ENCODE measurements around the gene IL20RA. TPM values are rescaled to one million over a fixed set of nuclear protein-coding genes. Genes with fewer than 3 reads are reported as not detected.

IL20RA gene
- total and polyA plus RNA-seq, 2 of the 13 experiments (the other 11 are each of a cell fraction or from before 2014, with no cell fraction given) = not detected

GRCh38 chr6:136985502-136985901 is 59.3 kb downstream of the IL20RA start:
- ChIA-PET CTCF (ENCODE audit: low intra/inter-chr PET ratio, low total read pairs) (no interaction called here), POLR2A (no interaction called here)
- WGBS (ENCODE audit: low lambda C conversion rate) = 19% methylated on average over 5 of the region's 5 CpGs
- no TSS peak for BruUV-seq (replicated peaks)
- Histone ChIP-seq H3K4me3 (replicated peaks in 1 of 3; ENCODE audit: insufficient read depth in 1 of 3, low read depth in 2 of 3, low read length in 3 of 3) (no peak overlapping the region), H2AFZ (ENCODE audit: low read length) (no peak overlapping the region), H3K36me3 (replicated peaks in 1 of 2; ENCODE audit: control insufficient read depth in 1 of 2, insufficient read depth in 2 of 2, low read length in 2 of 2) (no peaks in the 10 kb centered on the region), H3K27ac (ENCODE audit: extremely low read length, insufficient read depth, low read length) (no peak overlapping the region), H3K9me3 (ENCODE audit: low read length) (no peaks in the 10 kb centered on the region), H3K4me2 (ENCODE audit: low read depth, low read length) (no peak overlapping the region), H3K27me3 (ENCODE audit: control insufficient read depth in 1 of 2, insufficient read depth in 2 of 2, low read length in 2 of 2) (peaks cover 6 to 41% of the 10 kb centered on the region in 2 experiments; a peak in 4 of 5 replicates), H3K4me1 (ENCODE audit: insufficient read depth, low read length) (no peaks in the 10 kb centered on the region), H4K20me1 (ENCODE audit: insufficient read depth, low read length) (no peaks in the 10 kb centered on the region), H3K9ac (ENCODE audit: insufficient read depth, low read depth, low read length) (no peak overlapping the region), H3K79me2 (ENCODE audit: insufficient read depth, low read length) (no peaks in the 10 kb centered on the region)
- no peak for ATAC-seq
- in situ Hi-C loops (cut with HindIII; ENCODE audit: extremely low pct_ligation_motif_present, low pct_unique_long_range_greater_than_20kb) (no loop called here), intact Hi-C loops (cut with micrococcal nuclease; ENCODE audit: unreplicated experiment) (no loop called here)
- no peak for DNase-seq (ENCODE audit: low spot score)
- TF ChIP-seq, protein P1, sequence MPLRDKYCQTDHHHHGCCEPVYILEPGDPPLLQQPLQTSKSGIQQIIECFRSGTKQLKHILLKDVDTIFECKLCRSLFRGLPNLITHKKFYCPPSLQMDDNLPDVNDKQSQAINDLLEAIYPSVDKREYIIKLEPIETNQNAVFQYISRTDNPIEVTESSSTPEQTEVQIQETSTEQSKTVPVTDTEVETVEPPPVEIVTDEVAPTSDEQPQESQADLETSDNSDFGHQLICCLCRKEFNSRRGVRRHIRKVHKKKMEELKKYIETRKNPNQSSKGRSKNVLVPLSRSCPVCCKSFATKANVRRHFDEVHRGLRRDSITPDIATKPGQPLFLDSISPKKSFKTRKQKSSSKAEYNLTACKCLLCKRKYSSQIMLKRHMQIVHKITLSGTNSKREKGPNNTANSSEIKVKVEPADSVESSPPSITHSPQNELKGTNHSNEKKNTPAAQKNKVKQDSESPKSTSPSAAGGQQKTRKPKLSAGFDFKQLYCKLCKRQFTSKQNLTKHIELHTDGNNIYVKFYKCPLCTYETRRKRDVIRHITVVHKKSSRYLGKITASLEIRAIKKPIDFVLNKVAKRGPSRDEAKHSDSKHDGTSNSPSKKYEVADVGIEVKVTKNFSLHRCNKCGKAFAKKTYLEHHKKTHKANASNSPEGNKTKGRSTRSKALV (CRISPR knock-in tag; IDR thresholded peaks at IDR 0.05) = no peak
- no peak for TF ChIP-seq PRDM4 (CRISPR knock-in tag; IDR thresholded peaks at IDR 0.05; ENCODE audit: borderline replicate concordance)
- no peak for TF ChIP-seq DNMT1 (CRISPR knock-in tag; IDR thresholded peaks at IDR 0.05)
- no peak for TF ChIP-seq ZNF33A (CRISPR knock-in tag; IDR thresholded peaks at IDR 0.05; ENCODE audit: borderline replicate concordance)
- FAIRE-seq = no peak
